HG03457 (cell line): Measurements from ENCODE around the gene CCN2.

Experiments used
- ATAC-seq: cut with Tn5 transposase; IDR thresholded peaks from one replicate; pipeline ENCODE4 v1.9.1; 2021; ENCODE audit warnings: moderate number of reproducible peaks; ENCODE audit not compliant: unreplicated experiment

CCN2 gene

GRCh38 chr6:131950767-131951575 lies at the start of gene CCN2:
Gene CCN2, minus strand, starts transcription at chr6:131951372. Its CDS starts 200 bp downstream, at chr6:131951172.
- no peak for ATAC-seq

GRCh38 chr6:132000296-132000695 lies 49.1 kb upstream of the CCN2 start:
- ATAC-seq = no peak

- no peak for ATAC-seq
These were observed 48.5 kb upstream of the CCN2 start for GRCh38 chr6:131999545-132000146.

GRCh38 chr6:131998255-131998982 lies 47.2 kb upstream of the CCN2 start:
- ATAC-seq = no peak

- ATAC-seq = no peak
These were observed 46.4 kb upstream of the CCN2 start for GRCh38 chr6:131997429-131998153.

- ATAC-seq = no peak
These were observed 44.7 kb upstream of the CCN2 start for GRCh38 chr6:131995917-131996316.

- ATAC-seq = no peak
These were observed 41.4 kb upstream of the CCN2 start for GRCh38 chr6:131992557-131992956.

GRCh38 chr6:131989036-131989435 lies 37.9 kb upstream of the CCN2 start:
- no peak for ATAC-seq

GRCh38 chr6:131982740-131983259 lies 31.6 kb upstream of the CCN2 start:
- no peak for ATAC-seq

GRCh38 chr6:131981624-131981978 lies 30.4 kb upstream of the CCN2 start:
- no peak for ATAC-seq

GRCh38 chr6:131980791-131981623 lies 29.8 kb upstream of the CCN2 start:
- ATAC-seq = no peak

- ATAC-seq = no peak
These were observed 29.2 kb upstream of the CCN2 start for GRCh38 chr6:131980338-131980790.

GRCh38 chr6:131979515-131980337 lies 28.6 kb upstream of the CCN2 start:
- ATAC-seq = no peak

GRCh38 chr6:131978522-131978921 lies 27.4 kb upstream of the CCN2 start:
- no peak for ATAC-seq

GRCh38 chr6:131976545-131977061 lies 25.4 kb upstream of the CCN2 start:
- ATAC-seq = no peak

- no peak for ATAC-seq
These were observed 21.6 kb upstream of the CCN2 start for GRCh38 chr6:131972741-131973140.

- ATAC-seq = no peak
These were observed 19.1 kb upstream of the CCN2 start for GRCh38 chr6:131970076-131970859.

- ATAC-seq = no peak
These were observed 17.5 kb upstream of the CCN2 start for GRCh38 chr6:131968656-131969055.
